ENCODE data around the gene CARD11.

DNA sequence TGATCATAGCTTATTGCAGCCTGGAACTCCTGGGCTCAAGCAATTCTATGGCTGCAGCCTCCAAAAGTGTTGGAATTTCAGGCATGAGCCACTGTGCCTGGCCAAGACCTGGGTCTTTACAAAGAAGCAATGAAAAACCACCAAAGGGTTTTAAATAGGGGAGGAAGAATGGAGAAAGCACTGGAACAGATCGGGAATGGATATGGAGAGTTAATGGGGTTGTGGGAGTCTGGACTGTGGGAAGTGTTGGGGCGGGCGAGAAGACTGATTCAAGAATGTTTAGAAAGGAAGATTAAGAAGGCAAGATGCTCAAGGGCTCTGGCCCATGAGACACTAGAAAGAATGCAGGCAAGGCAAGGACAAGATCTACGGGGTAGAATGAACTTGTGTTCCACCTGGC, 98.5 kb downstream of the CARD11 start:
- TF ChIP-seq EZH2 (IDR thresholded peaks at IDR 0.05; ENCODE audit: borderline replicate concordance, insufficient read depth, low read length, poor library complexity, severe bottlenecking) (no peak), TAF1 (IDR thresholded peaks at IDR 0.05; ENCODE audit: low read depth) (no peak), POLR2AphosphoS5 (IDR thresholded peaks at IDR 0.05) (no peak), EP300 (conservative IDR thresholded peaks at IDR 0.05; ENCODE audit: poor library complexity, severe bottlenecking) (no peak), MXI1 (conservative IDR thresholded peaks at IDR 0.05; ENCODE audit: poor library complexity, severe bottlenecking) (no peak), RAD21 (conservative IDR thresholded peaks at IDR 0.05) (no peak), SMC3 (conservative IDR thresholded peaks at IDR 0.05; ENCODE audit: poor library complexity) (no peak)
- TF ChIP-seq, protein P1, sequence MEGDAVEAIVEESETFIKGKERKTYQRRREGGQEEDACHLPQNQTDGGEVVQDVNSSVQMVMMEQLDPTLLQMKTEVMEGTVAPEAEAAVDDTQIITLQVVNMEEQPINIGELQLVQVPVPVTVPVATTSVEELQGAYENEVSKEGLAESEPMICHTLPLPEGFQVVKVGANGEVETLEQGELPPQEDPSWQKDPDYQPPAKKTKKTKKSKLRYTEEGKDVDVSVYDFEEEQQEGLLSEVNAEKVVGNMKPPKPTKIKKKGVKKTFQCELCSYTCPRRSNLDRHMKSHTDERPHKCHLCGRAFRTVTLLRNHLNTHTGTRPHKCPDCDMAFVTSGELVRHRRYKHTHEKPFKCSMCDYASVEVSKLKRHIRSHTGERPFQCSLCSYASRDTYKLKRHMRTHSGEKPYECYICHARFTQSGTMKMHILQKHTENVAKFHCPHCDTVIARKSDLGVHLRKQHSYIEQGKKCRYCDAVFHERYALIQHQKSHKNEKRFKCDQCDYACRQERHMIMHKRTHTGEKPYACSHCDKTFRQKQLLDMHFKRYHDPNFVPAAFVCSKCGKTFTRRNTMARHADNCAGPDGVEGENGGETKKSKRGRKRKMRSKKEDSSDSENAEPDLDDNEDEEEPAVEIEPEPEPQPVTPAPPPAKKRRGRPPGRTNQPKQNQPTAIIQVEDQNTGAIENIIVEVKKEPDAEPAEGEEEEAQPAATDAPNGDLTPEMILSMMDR (IDR thresholded peaks at IDR 0.05; ENCODE audit: poor library complexity, severe bottlenecking) = no peak
- TF ChIP-seq, protein P2, sequence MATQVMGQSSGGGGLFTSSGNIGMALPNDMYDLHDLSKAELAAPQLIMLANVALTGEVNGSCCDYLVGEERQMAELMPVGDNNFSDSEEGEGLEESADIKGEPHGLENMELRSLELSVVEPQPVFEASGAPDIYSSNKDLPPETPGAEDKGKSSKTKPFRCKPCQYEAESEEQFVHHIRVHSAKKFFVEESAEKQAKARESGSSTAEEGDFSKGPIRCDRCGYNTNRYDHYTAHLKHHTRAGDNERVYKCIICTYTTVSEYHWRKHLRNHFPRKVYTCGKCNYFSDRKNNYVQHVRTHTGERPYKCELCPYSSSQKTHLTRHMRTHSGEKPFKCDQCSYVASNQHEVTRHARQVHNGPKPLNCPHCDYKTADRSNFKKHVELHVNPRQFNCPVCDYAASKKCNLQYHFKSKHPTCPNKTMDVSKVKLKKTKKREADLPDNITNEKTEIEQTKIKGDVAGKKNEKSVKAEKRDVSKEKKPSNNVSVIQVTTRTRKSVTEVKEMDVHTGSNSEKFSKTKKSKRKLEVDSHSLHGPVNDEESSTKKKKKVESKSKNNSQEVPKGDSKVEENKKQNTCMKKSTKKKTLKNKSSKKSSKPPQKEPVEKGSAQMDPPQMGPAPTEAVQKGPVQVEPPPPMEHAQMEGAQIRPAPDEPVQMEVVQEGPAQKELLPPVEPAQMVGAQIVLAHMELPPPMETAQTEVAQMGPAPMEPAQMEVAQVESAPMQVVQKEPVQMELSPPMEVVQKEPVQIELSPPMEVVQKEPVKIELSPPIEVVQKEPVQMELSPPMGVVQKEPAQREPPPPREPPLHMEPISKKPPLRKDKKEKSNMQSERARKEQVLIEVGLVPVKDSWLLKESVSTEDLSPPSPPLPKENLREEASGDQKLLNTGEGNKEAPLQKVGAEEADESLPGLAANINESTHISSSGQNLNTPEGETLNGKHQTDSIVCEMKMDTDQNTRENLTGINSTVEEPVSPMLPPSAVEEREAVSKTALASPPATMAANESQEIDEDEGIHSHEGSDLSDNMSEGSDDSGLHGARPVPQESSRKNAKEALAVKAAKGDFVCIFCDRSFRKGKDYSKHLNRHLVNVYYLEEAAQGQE (IDR thresholded peaks at IDR 0.05; ENCODE audit: borderline replicate concordance) = no peak
